Natural killer cell (primary cell): ENCODE results near the gene SOX6. TPM values are rescaled to one million over a fixed set of nuclear protein-coding genes. Genes with fewer than 3 reads are reported as not detected.

Experiments
- ATAC-seq, 3 donors: fragments of 150-1000 bp in 2 of 3; fragments of 200-7000 bp in 1 of 3; cut with Tn5 transposase; 1 replicate in 1 of 3; 2 replicates in 2 of 3; pipeline ENCODE4 v1.10.0; 2021; ENCODE audit warnings: mild to moderate bottlenecking in 2 of 3, moderate library complexity in 2 of 3
- DNase-seq, 2 donors: peaks; one replicate each; pipeline versions ENCODE4 v3.0.0 to v3.0.0-alpha.2; 2013 to 2021; ENCODE audit warnings: mixed read lengths in 1 of 2
- H3K27ac ChIP-seq: one replicate; pipeline ENCODE4 v1.5.1; 2013; ENCODE audit warnings: mild to moderate bottlenecking, low read length
- H3K27me3 ChIP-seq: one replicate; pipeline ENCODE4 v1.6.1; 2013; ENCODE audit warnings: low read length; ENCODE audit not compliant: control insufficient read depth, insufficient read depth
- H3K36me3 ChIP-seq: one replicate; pipeline ENCODE4 v1.6.1; 2013; ENCODE audit warnings: low read length; ENCODE audit not compliant: control insufficient read depth, insufficient read depth
- H3K4me1 ChIP-seq: one replicate; pipeline ENCODE4 v1.6.1; 2013; ENCODE audit warnings: low read length; ENCODE audit not compliant: control insufficient read depth, insufficient read depth
- H3K4me3 ChIP-seq: one replicate; pipeline ENCODE4 v1.5.1; 2013; ENCODE audit warnings: low read length
- H3K9me3 ChIP-seq: one replicate; pipeline ENCODE4 v1.6.1; 2013; ENCODE audit warnings: low read length; ENCODE audit not compliant: control insufficient read depth, insufficient read depth
- H3K27ac Mint-ChIP-seq, 2 donors: one replicate each; pipeline ENCODE4 v1.8.0; 2022; ENCODE audit warnings: mild to moderate bottlenecking in 2 of 2, mixed read lengths in 2 of 2, moderate library complexity in 1 of 2
- H3K27me3 Mint-ChIP-seq, 2 donors: one replicate each; pipeline ENCODE4 v1.8.0; 2022; ENCODE audit warnings: low read depth in 2 of 2, mixed read lengths in 2 of 2
- H3K36me3 Mint-ChIP-seq: one replicate; pipeline ENCODE4 v1.8.0; 2022; ENCODE audit warnings: mixed read lengths
- H3K4me1 Mint-ChIP-seq, 2 donors: one replicate each; pipeline ENCODE4 v1.8.0; 2022; ENCODE audit warnings: mixed read lengths in 2 of 2
- H3K4me3 Mint-ChIP-seq: one replicate; pipeline ENCODE4 v1.8.0; 2022; ENCODE audit warnings: mild to moderate bottlenecking, moderate library complexity, mixed read lengths
- H3K9me3 Mint-ChIP-seq, 2 donors: one replicate each; pipeline ENCODE4 v1.8.0; 2022; ENCODE audit warnings: mixed read lengths in 2 of 2
- CTCF ChIP-seq: fragments of 200-600 bp; IDR thresholded peaks from one replicate; pipeline ENCODE4 v1.8.0; 2022; ENCODE audit warnings: antibody characterized with exemption
- WGBS: methylation state at CpG from one replicate; pipeline ENCODE4 v1.1.7; 2013; ENCODE audit warnings: missing lambda C conversion rate; ENCODE audit not compliant: insufficient coverage; 5-methylcytosine and 5-hydroxymethylcytosine counted together
- intact Hi-C: fragments of 100-400 bp; cut with micrococcal nuclease; formaldehyde crosslinking; loops from one replicate; pipeline ENCODE4 v1.14.2; 2022
- total RNA-seq, 4 donors: library from RNA; stranded (reverse); fragments of 120-200 nt in 1 of 4; gene quantifications; one replicate each; pipeline versions ENCODE4 v1.2.3 to v1.2.4, GENCODE V29; 2013 to 2022

The SOX6 gene
- total RNA-seq, 3 donors from 2014 or later (not counting 1 experiment from before 2014, with no cell fraction given): 0.27 TPM; not detected in 2

- DNase-seq (no peak), ATAC-seq (no peak)
- Histone ChIP-seq H3K9me3 (peaks cover 2% of the 10 kb centered on the region), H3K27ac (no peak overlapping the region), H3K27me3 (no peaks in the 10 kb centered on the region), H3K4me1 (no peaks in the 10 kb centered on the region), H3K36me3 (no peaks in the 10 kb centered on the region), H3K4me3 (no peak overlapping the region)
- WGBS: 78% methylated on average over 2 of the region's 2 CpGs
- H3K9me3 Mint-ChIP-seq: peaks cover 5 to 14% of the 10 kb centered on the region in 2 donors
- no peak overlapping the region for H3K4me3 Mint-ChIP-seq
- TF ChIP-seq CTCF: no peak
- intact Hi-C loops: no loop called here
- H3K4me1 Mint-ChIP-seq: no peaks in the 10 kb centered on the region
- no peak overlapping the region for H3K27ac Mint-ChIP-seq
- no peaks in the 10 kb centered on the region for H3K27me3 Mint-ChIP-seq
- H3K36me3 Mint-ChIP-seq: peaks cover 6% of the 10 kb centered on the region
These were observed 108.1 kb downstream of the SOX6 start for GRCh38 chr11:16248248-16248647.

GRCh38 chr11:16242806-16243205, 113.5 kb downstream of the SOX6 start:
- 58% methylated on average over 2 of the region's 2 CpGs for WGBS
- DNase-seq: no peak
- H3K4me3 ChIP-seq: no peak overlapping the region
- Mint-ChIP-seq H3K27me3 (no peaks in the 10 kb centered on the region), H3K4me3 (no peak overlapping the region), H3K27ac (no peak overlapping the region), H3K4me1 (no peaks in the 10 kb centered on the region), H3K36me3 (peaks cover 6% of the 10 kb centered on the region), H3K9me3 (peaks cover 8 to 9% of the 10 kb centered on the region in 2 donors)
- ATAC-seq: no peak
- TF ChIP-seq CTCF: no peak
- H3K36me3 ChIP-seq: no peaks in the 10 kb centered on the region
- intact Hi-C loops: no loop called here
- no peaks in the 10 kb centered on the region for H3K4me1 ChIP-seq
- no peaks in the 10 kb centered on the region for H3K9me3 ChIP-seq
- H3K27ac ChIP-seq: no peak overlapping the region
- no peaks in the 10 kb centered on the region for H3K27me3 ChIP-seq

GRCh38 chr11:16240687-16241086, 115.7 kb downstream of the SOX6 start:
- H3K36me3 Mint-ChIP-seq: no peaks in the 10 kb centered on the region
- TF ChIP-seq CTCF: no peak
- no peaks in the 10 kb centered on the region for H3K27me3 Mint-ChIP-seq
- intact Hi-C loops: no loop called here
- H3K4me3 Mint-ChIP-seq: no peak overlapping the region
- Histone ChIP-seq H3K27me3 (no peaks in the 10 kb centered on the region), H3K27ac (no peak overlapping the region), H3K4me1 (no peaks in the 10 kb centered on the region), H3K4me3 (no peak overlapping the region), H3K36me3 (no peaks in the 10 kb centered on the region), H3K9me3 (no peaks in the 10 kb centered on the region)
- peaks cover 5 to 7% of the 10 kb centered on the region in 2 donors for H3K9me3 Mint-ChIP-seq
- WGBS: no CpG with 5 or more reads among the region's 1 CpG
- no peak overlapping the region for H3K27ac Mint-ChIP-seq
- no peaks in the 10 kb centered on the region for H3K4me1 Mint-ChIP-seq
- DNase-seq (no peak), ATAC-seq (no peak)
